AG04450 (cell line): ENCODE measurements around the gene EFHD1. TPM values are rescaled to one million over a fixed set of nuclear protein-coding genes. Genes with fewer than 3 reads are reported as not detected.

Experiments used
- CTCF ChIA-PET: fragments of 300-600, 350-600 bp; formaldehyde crosslinking; extraction: SDS; loops from one replicate; lab custom pipeline; 2022; ENCODE audit warnings: antibody characterized with exemption, inconsistent platforms; lab: Charles Lee
- POLR2A ChIA-PET: fragments of 350-600 bp; formaldehyde crosslinking; extraction: SDS; loops from one replicate; lab custom pipeline; 2021; ENCODE audit warnings: antibody characterized with exemption, inconsistent platforms; lab: Yijun Ruan, JAX
- DNase-seq: peaks from one replicate; pipeline ENCODE4 v3.0.0-alpha.2; 2011; ENCODE audit warnings: low read depth, low spot score
- H3K27ac ChIP-seq: one replicate; pipeline ENCODE4 v1.5.1; 2012; ENCODE audit warnings: low read depth, low read length, control low read depth
- H3K27me3 ChIP-seq: one replicate; pipeline ENCODE4 v1.6.0; 2012; ENCODE audit warnings: low read length; ENCODE audit not compliant: control insufficient read depth, insufficient read depth
- H3K4me3 ChIP-seq: 2 replicates; pipeline ENCODE4 v1.5.1; 2011; ENCODE audit warnings: mild to moderate bottlenecking, low read depth, low read length, control low read depth
- H3K9me3 ChIP-seq: 2 replicates; pipeline ENCODE4 v1.5.1; 2012; ENCODE audit warnings: low read length; ENCODE audit not compliant: control insufficient read depth, insufficient read depth
- CTCF ChIP-seq: IDR thresholded peaks from 2 replicates; pipeline ENCODE4 v1.5.1; 2011; ENCODE audit warnings: low read depth, low read length, control low read depth, inconsistent platforms
- polyA plus RNA-seq: library from polyadenylated mRNA; depleted of rRNA; stranded (reverse); fragments of >200 nt; gene quantifications from 2 replicates; pipeline ENCODE4 v1.2.3, GENCODE V29; 2011

Gene EFHD1
- polyA plus RNA-seq, 1 experiment = 0.05 TPM

- ChIA-PET POLR2A (interaction anchor here (0.7 kb wide), 1 partner anchor 106 kb away, joined by 3 read pairs; no protein-coding TSS in a partner anchor), CTCF (interaction anchor here (0.7 to 1.0 kb wide), 7 partner anchors 26 to 655 kb away, joined by 3 to 8 read pairs (median 5); partner anchors contain the start of genes ATG16L1 and EFHD1)
- no peak overlapping the region for H3K27ac ChIP-seq
- no peaks in the 10 kb centered on the region; the same call in 1 of the 2 replicates for H3K9me3 ChIP-seq
- peaks cover 8% of the 10 kb centered on the region for H3K27me3 ChIP-seq
- H3K4me3 ChIP-seq = no peak overlapping the region
- no peak for DNase-seq
- no peak for TF ChIP-seq CTCF
Measured at GRCh38 chr2:232607011-232607410, 26.4 kb upstream of the EFHD1 start.

GRCh38 chr2:232609607-232610006, 23.8 kb upstream of the EFHD1 start:
- H3K27ac ChIP-seq = no peak overlapping the region
- no peak for DNase-seq
- POLR2A ChIA-PET = no interaction called here
- H3K27me3 ChIP-seq = no peaks in the 10 kb centered on the region
- no peak overlapping the region for H3K4me3 ChIP-seq
- H3K9me3 ChIP-seq = no peaks in the 10 kb centered on the region; the same call in 1 of the 2 replicates
- CTCF ChIA-PET = interaction anchor here (0.6 kb wide), 1 partner anchor 137 kb away, joined by 3 read pairs; no protein-coding TSS in a partner anchor
- TF ChIP-seq CTCF = no peak

- Histone ChIP-seq H3K27me3 (no peaks in the 10 kb centered on the region), H3K9me3 (no peaks in the 10 kb centered on the region; the same call in 1 of the 2 replicates), H3K4me3 (no peak overlapping the region), H3K27ac (no peak overlapping the region)
- TF ChIP-seq CTCF = no peak
- no peak for DNase-seq
- ChIA-PET POLR2A (no interaction called here), CTCF (interaction anchor here (0.6 kb wide), 1 partner anchor 137 kb away, joined by 3 read pairs; no protein-coding TSS in a partner anchor)
Measured at GRCh38 chr2:232610081-232610480, 23.3 kb upstream of the EFHD1 start.

GRCh38 chr2:232611061-232611460, 22.3 kb upstream of the EFHD1 start:
- H3K27ac ChIP-seq = no peak overlapping the region
- no peaks in the 10 kb centered on the region; the same call in 1 of the 2 replicates for H3K9me3 ChIP-seq
- POLR2A ChIA-PET = interaction anchor here (0.6 to 1.0 kb wide), 2 partner anchors 13 to 23 kb away, joined by 4 to 5 read pairs; partner anchors contain the start of gene EFHD1
- H3K4me3 ChIP-seq = no peak overlapping the region
- DNase-seq = no peak
- no peaks in the 10 kb centered on the region for H3K27me3 ChIP-seq
- TF ChIP-seq CTCF = no peak
- CTCF ChIA-PET = interaction anchor here (0.6 to 1.0 kb wide), 8 partner anchors 9 to 86 kb away, joined by 3 to 4 read pairs (median 3); partner anchors contain the start of genes EFHD1 and GIGYF2

- peak; percentile 75 for TF ChIP-seq CTCF
- Histone ChIP-seq H3K27ac (no peak overlapping the region), H3K27me3 (no peaks in the 10 kb centered on the region), H3K4me3 (no peak overlapping the region), H3K9me3 (no peaks in the 10 kb centered on the region; the same call in 1 of the 2 replicates)
- peak; percentile 30 for DNase-seq
- ChIA-PET CTCF (interaction anchor here (0.6 to 1.0 kb wide), 8 partner anchors 8 to 85 kb away, joined by 3 to 4 read pairs (median 3); partner anchors contain the start of genes EFHD1 and GIGYF2), POLR2A (interaction anchor here (0.6 to 1.0 kb wide), 2 partner anchors 22 to 922 kb away, joined by 3 to 4 read pairs; partner anchors contain the start of gene EFHD1)
Measured at GRCh38 chr2:232611559-232612218, 21.7 kb upstream of the EFHD1 start.
